PC-9 (cell line): ENCODE data around the gene TXNL4A.

ENCODE experiments used
- CTCF ChIP-seq: fragments of 200-600 bp; sonication (generic); conservative IDR thresholded peaks from 2 replicates; pipeline ENCODE4 v1.6.1; 2017; ENCODE audit warnings: mixed run types, antibody characterized with exemption, mild to moderate bottlenecking, moderate library complexity
- EZH2 ChIP-seq: fragments of 200-600 bp; sonication (generic); IDR thresholded peaks from 2 replicates; pipeline ENCODE4 v1.8.0; 2017; ENCODE audit warnings: antibody characterized with exemption, low read depth

- TF ChIP-seq CTCF (no peak), EZH2 (no peak)
These were observed 43.0 kb downstream of the TXNL4A start for GRCh38 chr18:79945118-79946042.
